Measurements from ENCODE around the gene PKD1.

Gene PKD1

GRCh38 chr16:2057438-2057837 is 78.3 kb downstream of the PKD1 start:
- in situ Hi-C loops (cut with MboI; ENCODE audit: low sequenced_read_pairs) = no loop called here

GRCh38 chr16:2056681-2057407 is 78.9 kb downstream of the PKD1 start:
- in situ Hi-C loops (cut with MboI; ENCODE audit: low sequenced_read_pairs) = no loop called here

GRCh38 chr16:2056077-2056476 is 79.6 kb downstream of the PKD1 start:
- in situ Hi-C loops (cut with MboI; ENCODE audit: low sequenced_read_pairs) = no loop called here

- in situ Hi-C loops (cut with MboI; ENCODE audit: low sequenced_read_pairs) = no loop called here
Measured at GRCh38 chr16:2054543-2055245, 81.0 kb downstream of the PKD1 start.

- in situ Hi-C loops (cut with MboI; ENCODE audit: low sequenced_read_pairs) = no loop called here
Measured at GRCh38 chr16:2053897-2054296, 81.8 kb downstream of the PKD1 start.

GRCh38 chr16:2053211-2053610 is 82.5 kb downstream of the PKD1 start:
- in situ Hi-C loops (cut with MboI; ENCODE audit: low sequenced_read_pairs) = no loop called here

- in situ Hi-C loops (cut with MboI; ENCODE audit: low sequenced_read_pairs) = no loop called here
Measured at GRCh38 chr16:2048116-2048543, 87.6 kb downstream of the PKD1 start.

- in situ Hi-C loops (cut with MboI; ENCODE audit: low sequenced_read_pairs) = no loop called here
Measured at GRCh38 chr16:2047330-2048115, 88.2 kb downstream of the PKD1 start, which contains the start of the genes NTHL1 and TSC2. Gene NTHL1, minus strand, starts transcription at chr16:2047834. Its CDS starts 11 bp downstream, at chr16:2047823. Gene TSC2, plus strand, starts transcription at chr16:2047985. Its CDS starts 631 bp downstream, at chr16:2048616.

- in situ Hi-C loops (cut with MboI; ENCODE audit: low sequenced_read_pairs) = no loop called here
Measured at GRCh38 chr16:2046893-2047329, 88.8 kb downstream of the PKD1 start.

- in situ Hi-C loops (cut with MboI; ENCODE audit: low sequenced_read_pairs) = no loop called here
Measured at GRCh38 chr16:2045965-2046892, 89.5 kb downstream of the PKD1 start.

- in situ Hi-C loops (cut with MboI; ENCODE audit: low sequenced_read_pairs) = no loop called here
Measured at GRCh38 chr16:2044541-2044940, 91.2 kb downstream of the PKD1 start.

GRCh38 chr16:2043667-2044451 is 91.8 kb downstream of the PKD1 start:
- in situ Hi-C loops (cut with MboI; ENCODE audit: low sequenced_read_pairs) = no loop called here

GRCh38 chr16:2042986-2043666 is 92.6 kb downstream of the PKD1 start:
- in situ Hi-C loops (cut with MboI; ENCODE audit: low sequenced_read_pairs) = no loop called here

GRCh38 chr16:2042171-2042985 is 93.3 kb downstream of the PKD1 start:
- in situ Hi-C loops (cut with MboI; ENCODE audit: low sequenced_read_pairs) = no loop called here

- in situ Hi-C loops (cut with MboI; ENCODE audit: low sequenced_read_pairs) = no loop called here
Measured at GRCh38 chr16:2040787-2041522, 94.7 kb downstream of the PKD1 start.

- in situ Hi-C loops (cut with MboI; ENCODE audit: low sequenced_read_pairs) = no loop called here
Measured at GRCh38 chr16:2040041-2040786, 95.5 kb downstream of the PKD1 start.

Measured in HL-60/S4 treated with retinoic acid at 250 ng/mL for 4 days and 3 days (cell line).